ENCODE data around the gene SP7. TPM values are rescaled to one million over a fixed set of nuclear protein-coding genes. Genes with fewer than 3 reads are reported as not detected.
A peak's percentile ranks its signal among the peaks of the same experiment; 100 is the strongest.

The SP7 gene
- total RNA-seq, 1 experiment from 2014 or later, result not detected

DNA sequence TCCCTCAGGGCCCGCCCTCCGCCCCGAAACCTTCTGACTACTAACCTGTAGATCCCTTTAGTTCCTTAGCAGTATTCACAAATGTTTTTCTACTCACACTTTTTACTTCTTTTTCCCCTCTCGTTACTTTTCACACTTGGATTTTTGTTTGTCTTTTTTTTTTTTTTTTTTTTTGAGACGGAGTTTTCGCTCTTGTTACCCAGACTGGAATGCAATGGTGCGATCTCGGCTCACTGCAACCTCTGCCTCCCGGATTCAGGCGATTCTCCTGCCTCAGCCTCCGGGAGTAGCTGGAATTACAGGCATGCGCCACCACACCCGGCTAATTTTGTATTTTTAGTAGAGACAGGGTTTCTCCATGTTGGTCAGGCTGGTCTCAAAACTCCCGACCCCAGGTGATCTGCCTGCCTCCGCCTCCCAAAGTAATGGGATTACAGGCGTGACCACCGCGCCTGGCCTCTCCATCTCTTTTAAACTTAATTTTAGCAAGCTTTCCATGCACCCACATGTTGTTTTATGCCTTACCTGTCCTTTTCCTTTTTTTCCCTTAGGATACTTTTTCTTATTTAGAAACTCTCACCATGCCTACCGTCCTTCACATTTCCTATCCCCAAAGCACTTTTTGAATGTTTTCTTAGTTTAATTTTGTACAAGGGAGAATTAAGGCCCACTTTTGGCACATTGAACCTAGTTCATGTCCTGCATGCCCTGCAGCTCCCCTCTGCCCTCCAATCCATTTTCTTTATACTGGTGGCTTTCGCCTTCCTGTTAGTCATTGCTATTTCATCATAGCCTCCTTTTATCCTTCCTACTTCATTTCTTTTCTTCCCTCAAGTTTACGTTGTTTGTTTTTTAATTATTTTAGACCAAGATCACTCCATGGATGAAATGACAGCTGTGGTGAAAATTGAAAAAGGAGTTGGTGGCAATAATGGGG lies 44.9 kb upstream of the SP7 start:
- peaks cover 13% of the 10 kb centered on the region for H3K4me1 Mint-ChIP-seq (ENCODE audit: low read depth, unreplicated experiment)
- peak overlapping the region; percentile 96 for H3K27ac Mint-ChIP-seq (ENCODE audit: unreplicated experiment)
- Histone ChIP-seq H3K9me3 (no peaks in the 10 kb centered on the region), H3K27me3 (replicated peaks; ENCODE audit: control insufficient read depth, insufficient read depth, low read length) (no peaks in the 10 kb centered on the region), H3K4me3 (ENCODE audit: low read depth, low read length) (peak overlapping the region; percentile 41), H3K36me3 (ENCODE audit: control insufficient read depth, insufficient read depth, low read length) (peaks cover 5% of the 10 kb centered on the region; the same call in 1 of the 2 replicates), H3K4me1 (peaks cover 22% of the 10 kb centered on the region)
- TF ChIP-seq, protein P1, sequence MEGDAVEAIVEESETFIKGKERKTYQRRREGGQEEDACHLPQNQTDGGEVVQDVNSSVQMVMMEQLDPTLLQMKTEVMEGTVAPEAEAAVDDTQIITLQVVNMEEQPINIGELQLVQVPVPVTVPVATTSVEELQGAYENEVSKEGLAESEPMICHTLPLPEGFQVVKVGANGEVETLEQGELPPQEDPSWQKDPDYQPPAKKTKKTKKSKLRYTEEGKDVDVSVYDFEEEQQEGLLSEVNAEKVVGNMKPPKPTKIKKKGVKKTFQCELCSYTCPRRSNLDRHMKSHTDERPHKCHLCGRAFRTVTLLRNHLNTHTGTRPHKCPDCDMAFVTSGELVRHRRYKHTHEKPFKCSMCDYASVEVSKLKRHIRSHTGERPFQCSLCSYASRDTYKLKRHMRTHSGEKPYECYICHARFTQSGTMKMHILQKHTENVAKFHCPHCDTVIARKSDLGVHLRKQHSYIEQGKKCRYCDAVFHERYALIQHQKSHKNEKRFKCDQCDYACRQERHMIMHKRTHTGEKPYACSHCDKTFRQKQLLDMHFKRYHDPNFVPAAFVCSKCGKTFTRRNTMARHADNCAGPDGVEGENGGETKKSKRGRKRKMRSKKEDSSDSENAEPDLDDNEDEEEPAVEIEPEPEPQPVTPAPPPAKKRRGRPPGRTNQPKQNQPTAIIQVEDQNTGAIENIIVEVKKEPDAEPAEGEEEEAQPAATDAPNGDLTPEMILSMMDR (IDR thresholded peaks at IDR 0.05; ENCODE audit: insufficient read depth in 1 of 2, low read depth in 1 of 2, low read length in 1 of 2, severe bottlenecking in 1 of 2, unreplicated experiment in 1 of 2), result no peak
- BruUV-seq (replicated peaks), result no TSS peak
- H3K27me3 Mint-ChIP-seq (ENCODE audit: insufficient read depth, unreplicated experiment), result no peaks in the 10 kb centered on the region
- peak in 1 of 2 experiments; percentile 66 for DNase-seq
- ChIA-PET POLR2A (interaction anchor here (0.7 kb wide), 1 partner anchor 333 kb away, joined by 10 read pairs; no protein-coding TSS in a partner anchor), CTCF (interaction anchor here (0.6 to 1.6 kb wide), 8 partner anchors 27 to 632 kb away, joined by 3 to 14 read pairs (median 6); partner anchors contain the start of gene AAAS)
- H3K36me3 Mint-ChIP-seq (ENCODE audit: insufficient read depth, unreplicated experiment), result peaks cover 56% of the 10 kb centered on the region
- no peaks in the 10 kb centered on the region for H3K9me3 Mint-ChIP-seq (ENCODE audit: unreplicated experiment)
- H3K4me3 Mint-ChIP-seq (ENCODE audit: unreplicated experiment), result no peak overlapping the region
- intact Hi-C loops (cut with micrococcal nuclease; ENCODE audit: unreplicated experiment), result loop anchor here (1.0 to 5.0 kb wide), 2 partner anchors 29 to 159 kb away; no protein-coding TSS in a partner anchor

DNA sequence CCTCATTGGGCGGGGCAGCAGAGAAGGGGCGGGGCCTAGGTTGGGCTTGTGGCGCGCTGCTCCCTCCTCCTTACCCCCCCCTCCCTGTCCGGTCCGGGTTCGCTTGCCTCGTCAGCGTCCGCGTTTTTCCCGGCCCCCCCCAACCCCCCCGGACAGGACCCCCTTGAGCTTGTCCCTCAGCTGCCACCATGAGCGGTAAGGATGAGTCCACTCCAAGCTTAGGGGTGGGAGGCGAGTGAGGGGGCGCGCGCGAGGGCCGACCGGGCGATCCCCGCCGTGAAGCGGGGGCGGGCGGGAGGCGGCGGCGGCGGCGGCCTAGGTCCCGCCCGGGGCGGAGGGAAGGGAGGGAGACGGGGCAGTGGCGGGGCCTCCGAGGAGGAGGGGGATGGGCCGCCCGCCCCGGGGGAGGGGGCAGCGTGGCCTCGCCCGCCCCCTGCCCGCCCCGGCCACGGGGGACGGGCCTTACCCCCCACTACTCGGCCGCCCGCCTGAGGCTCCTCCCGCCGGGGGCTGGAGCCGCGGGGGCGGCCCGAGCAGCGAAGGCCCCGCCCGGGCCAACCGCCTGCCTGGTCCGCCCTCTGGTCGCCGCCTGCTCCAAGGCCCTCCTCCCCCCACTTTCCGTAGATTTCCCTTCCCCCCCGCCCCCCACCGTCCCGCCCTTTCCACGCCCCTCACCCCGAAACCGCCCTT lies 44.1 kb upstream of the SP7 start, which contains the start of gene SP1:
SP1 (plus strand) TSS at position 73 of the 690 bp plus-strand sequence; CDS start at position 189, 116 bp downstream.
- Histone ChIP-seq H3K4me3 (ENCODE audit: low read depth, low read length) (peak within 1 kb of the TSS; percentile 45), H3K9me3 (no peaks in the 10 kb centered on the region), H3K36me3 (ENCODE audit: control insufficient read depth, insufficient read depth, low read length) (peaks cover 5% of the 10 kb centered on the region; the same call in 1 of the 2 replicates), H3K4me1 (peaks cover 22% of the 10 kb centered on the region), H3K27me3 (replicated peaks; ENCODE audit: control insufficient read depth, insufficient read depth, low read length) (no peaks in the 10 kb centered on the region)
- CTCF ChIA-PET, result interaction anchor here (0.6 to 2.0 kb wide), 14 partner anchors 28 to 374 kb away, joined by 3 to 23 read pairs (median 5); partner anchors contain the start of genes AAAS, EIF4B and MYG1
- peak within 1 kb of the TSS; percentile 96 for H3K27ac Mint-ChIP-seq (ENCODE audit: unreplicated experiment)
- peaks cover 48% of the 10 kb centered on the region for H3K36me3 Mint-ChIP-seq (ENCODE audit: insufficient read depth, unreplicated experiment)
- BruUV-seq (replicated peaks), result no TSS peak
- TF ChIP-seq, protein P1 (IDR thresholded peaks at IDR 0.05; ENCODE audit: insufficient read depth in 1 of 2, low read depth in 1 of 2, low read length in 1 of 2, severe bottlenecking in 1 of 2, unreplicated experiment in 1 of 2), result no peak
- POLR2A ChIA-PET, result interaction anchor here (0.8 to 1.9 kb wide), 9 partner anchors 20 to 121 kb away, joined by 3 to 13 read pairs (median 6); partner anchors contain the start of genes AAAS, MYG1, PFDN5 and PRR13
- peak; percentile 91 to 96 for DNase-seq
- intact Hi-C loops (cut with micrococcal nuclease; ENCODE audit: unreplicated experiment), result loop anchor here (5.0 kb wide), 1 partner anchor 158 kb away; no protein-coding TSS in a partner anchor
- no peaks in the 10 kb centered on the region for H3K27me3 Mint-ChIP-seq (ENCODE audit: insufficient read depth, unreplicated experiment)
- H3K9me3 Mint-ChIP-seq (ENCODE audit: unreplicated experiment), result no peaks in the 10 kb centered on the region
- peaks cover 9% of the 10 kb centered on the region for H3K4me1 Mint-ChIP-seq (ENCODE audit: low read depth, unreplicated experiment)
- H3K4me3 Mint-ChIP-seq (ENCODE audit: unreplicated experiment), result no peak within 1 kb of the TSS

Measured in Caco-2 (cell line).